DND-41 (cell line): ENCODE data around the gene UBL7.

ENCODE experiments used
- ATAC-seq: fragments of 200-7000 bp; cut with Tn5 transposase; 3 replicates; pipeline ENCODE4 v1.9.1; 2021; ENCODE audit warnings: low read depth; ENCODE audit not compliant: insufficient read depth
- DNase-seq: peaks from one replicate; pipeline ENCODE4 v3.0.0-alpha.2; 2020
- H2AFZ ChIP-seq: 2 replicates; pipeline ENCODE4 v1.6.0; 2012; ENCODE audit warnings: low read depth, low read length
- H3K27ac ChIP-seq: 2 replicates; pipeline ENCODE4 v1.5.1; 2012; ENCODE audit warnings: low read length, inconsistent platforms
- H3K27me3 ChIP-seq: fragments of 200-600 bp; sonication (generic); 2 replicates; pipeline ENCODE4 v1.6.0; 2012; ENCODE audit warnings: low read length, mild to moderate bottlenecking, inconsistent platforms; ENCODE audit not compliant: insufficient read depth, poor library complexity
- H3K36me3 ChIP-seq: 2 replicates; pipeline ENCODE4 v1.5.1; 2012; ENCODE audit warnings: low read length, inconsistent platforms; ENCODE audit not compliant: insufficient read depth
- H3K4me1 ChIP-seq: 2 replicates; pipeline ENCODE4 v1.5.1; 2012; ENCODE audit warnings: mild to moderate bottlenecking, low read length; ENCODE audit not compliant: insufficient read depth
- H3K4me2 ChIP-seq: 2 replicates; pipeline ENCODE4 v1.6.0; 2012; ENCODE audit warnings: mild to moderate bottlenecking, moderate library complexity, low read length, inconsistent platforms; ENCODE audit not compliant: insufficient read depth
- H3K4me3 ChIP-seq, 2 experiments: fragments of 200-600 bp in 1 of 2; shearing (Covaris generic) in 1 of 2; 2 replicates each; pipeline ENCODE4 v1.5.1; 2012 to 2016; ENCODE audit warnings: inconsistent platforms in 2 of 2, low read length in 2 of 2, mild to moderate bottlenecking in 2 of 2, low read depth in 1 of 2, moderate library complexity in 1 of 2
- H3K79me2 ChIP-seq: 2 replicates; pipeline ENCODE4 v1.6.0; 2012; ENCODE audit warnings: low read length, inconsistent platforms; ENCODE audit not compliant: insufficient read depth
- H3K9ac ChIP-seq: 2 replicates; pipeline ENCODE4 v1.6.0; 2012; ENCODE audit warnings: low read depth, mild to moderate bottlenecking, inconsistent platforms, low read length, moderate library complexity
- H3K9me3 ChIP-seq: 2 replicates; pipeline ENCODE4 v1.5.1; 2012; ENCODE audit warnings: low read length, moderate library complexity, mild to moderate bottlenecking, inconsistent platforms; ENCODE audit not compliant: insufficient read depth, severe bottlenecking
- H4K20me1 ChIP-seq: 2 replicates; pipeline ENCODE4 v1.6.0; 2012; ENCODE audit warnings: low read length; ENCODE audit not compliant: insufficient read depth
- EZH2 ChIP-seq: IDR thresholded peaks from 3 replicates; pipeline ENCODE4 v1.6.1; 2012; ENCODE audit warnings: borderline replicate concordance, low read depth, mild to moderate bottlenecking, moderate library complexity, low read length, inconsistent platforms; ENCODE audit not compliant: severe bottlenecking
- TF ChIP-seq, protein P1 (sequence below): IDR thresholded peaks from 2 replicates; pipeline ENCODE4 v1.5.1; 2012; ENCODE audit warnings: borderline replicate concordance, low read length, moderate library complexity, mild to moderate bottlenecking; ENCODE audit not compliant: poor library complexity, severe bottlenecking; ENCODE audit errors: extremely low read depth

UBL7 gene, protein sequence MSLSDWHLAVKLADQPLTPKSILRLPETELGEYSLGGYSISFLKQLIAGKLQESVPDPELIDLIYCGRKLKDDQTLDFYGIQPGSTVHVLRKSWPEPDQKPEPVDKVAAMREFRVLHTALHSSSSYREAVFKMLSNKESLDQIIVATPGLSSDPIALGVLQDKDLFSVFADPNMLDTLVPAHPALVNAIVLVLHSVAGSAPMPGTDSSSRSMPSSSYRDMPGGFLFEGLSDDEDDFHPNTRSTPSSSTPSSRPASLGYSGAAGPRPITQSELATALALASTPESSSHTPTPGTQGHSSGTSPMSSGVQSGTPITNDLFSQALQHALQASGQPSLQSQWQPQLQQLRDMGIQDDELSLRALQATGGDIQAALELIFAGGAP

DNA sequence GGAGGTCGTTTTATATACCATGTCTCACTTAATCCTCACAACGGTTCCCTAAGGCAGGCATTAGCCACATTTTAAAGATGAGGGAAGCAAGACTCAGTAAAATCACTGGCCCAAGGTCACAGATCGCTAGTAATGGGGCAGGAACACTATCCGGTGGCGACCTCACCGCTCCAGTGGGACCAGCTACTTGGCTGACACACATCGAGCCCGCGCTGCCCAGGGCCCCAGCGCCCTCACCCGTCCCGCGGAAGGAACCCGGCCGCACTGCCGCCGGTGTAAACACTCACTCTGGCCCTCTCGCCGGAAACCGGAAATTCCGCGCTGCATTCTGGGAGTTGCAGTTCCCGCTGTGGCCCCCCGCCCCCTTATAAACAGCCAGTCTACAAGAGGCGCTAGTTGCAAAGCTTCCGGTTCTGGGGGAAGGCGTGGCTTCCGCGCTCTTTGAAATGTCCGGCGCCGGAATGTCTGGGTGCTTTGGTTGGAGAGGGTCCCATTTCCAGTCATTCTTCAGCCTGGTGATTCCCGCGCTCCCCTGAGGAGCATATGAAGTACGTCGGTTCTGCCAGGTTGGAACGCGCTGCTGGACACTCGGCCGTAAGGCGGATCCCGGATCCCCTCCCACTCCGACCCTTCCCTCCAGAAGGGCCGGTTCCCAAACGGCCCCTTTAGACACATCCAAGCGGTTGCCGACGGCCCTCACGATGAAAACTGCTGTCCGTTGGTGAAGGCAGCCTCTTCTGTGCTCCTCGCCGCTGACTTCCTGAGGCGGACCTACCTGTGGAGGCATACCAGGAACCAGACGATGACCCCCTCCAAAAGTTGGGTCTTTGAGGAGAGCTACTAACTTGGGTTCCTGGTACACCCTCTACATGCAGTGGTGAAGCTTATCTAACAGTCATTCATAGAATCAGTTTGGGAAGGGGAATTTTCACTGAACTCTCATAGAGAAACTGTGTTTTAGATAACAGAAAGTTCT lies at the start of gene UBL7:
Gene UBL7 (minus strand): TSS at position 290 of the 976 bp plus-strand sequence. CDS start 2,293 bp downstream, outside the sequence.
- H3K27ac ChIP-seq = peak within 1 kb of the TSS; percentile 96
- H3K79me2 ChIP-seq = peaks cover 50% of the 10 kb centered on the region
- peak within 1 kb of the TSS; percentile 85 to 97 for H3K4me3 ChIP-seq
- peak within 1 kb of the TSS; percentile 77 for H3K4me2 ChIP-seq
- peak within 1 kb of the TSS; percentile 100 for H2AFZ ChIP-seq
- H3K27me3 ChIP-seq = no peaks in the 10 kb centered on the region
- H4K20me1 ChIP-seq = no peaks in the 10 kb centered on the region
- H3K36me3 ChIP-seq = peaks cover 12% of the 10 kb centered on the region; the same call in 1 of the 2 replicates
- no peaks in the 10 kb centered on the region for H3K9me3 ChIP-seq
- TF ChIP-seq EZH2 = no peak
- TF ChIP-seq, protein P1, sequence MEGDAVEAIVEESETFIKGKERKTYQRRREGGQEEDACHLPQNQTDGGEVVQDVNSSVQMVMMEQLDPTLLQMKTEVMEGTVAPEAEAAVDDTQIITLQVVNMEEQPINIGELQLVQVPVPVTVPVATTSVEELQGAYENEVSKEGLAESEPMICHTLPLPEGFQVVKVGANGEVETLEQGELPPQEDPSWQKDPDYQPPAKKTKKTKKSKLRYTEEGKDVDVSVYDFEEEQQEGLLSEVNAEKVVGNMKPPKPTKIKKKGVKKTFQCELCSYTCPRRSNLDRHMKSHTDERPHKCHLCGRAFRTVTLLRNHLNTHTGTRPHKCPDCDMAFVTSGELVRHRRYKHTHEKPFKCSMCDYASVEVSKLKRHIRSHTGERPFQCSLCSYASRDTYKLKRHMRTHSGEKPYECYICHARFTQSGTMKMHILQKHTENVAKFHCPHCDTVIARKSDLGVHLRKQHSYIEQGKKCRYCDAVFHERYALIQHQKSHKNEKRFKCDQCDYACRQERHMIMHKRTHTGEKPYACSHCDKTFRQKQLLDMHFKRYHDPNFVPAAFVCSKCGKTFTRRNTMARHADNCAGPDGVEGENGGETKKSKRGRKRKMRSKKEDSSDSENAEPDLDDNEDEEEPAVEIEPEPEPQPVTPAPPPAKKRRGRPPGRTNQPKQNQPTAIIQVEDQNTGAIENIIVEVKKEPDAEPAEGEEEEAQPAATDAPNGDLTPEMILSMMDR = peak; percentile 25
- peak within 1 kb of the TSS; percentile 94 for H3K9ac ChIP-seq
- ATAC-seq (peak; percentile 97), DNase-seq (peak; percentile 97)
- peaks cover 43% of the 10 kb centered on the region for H3K4me1 ChIP-seq

DNA sequence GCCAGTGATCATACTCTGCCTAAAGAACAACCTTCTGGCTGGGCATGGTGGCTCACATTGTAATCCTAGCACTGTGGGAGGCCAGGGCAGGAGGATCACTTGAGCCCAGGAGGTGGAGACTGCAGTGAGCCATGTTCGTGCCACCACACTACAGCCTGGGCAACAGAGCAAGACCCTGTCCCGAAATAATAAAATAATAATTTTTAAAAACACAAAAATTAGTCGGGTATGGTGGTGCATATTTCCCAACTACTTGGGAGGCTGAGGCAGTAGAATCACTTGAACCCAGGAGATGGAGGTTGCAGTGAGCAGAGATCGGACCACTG lies 45.5 kb upstream of the UBL7 start:
- Histone ChIP-seq H3K36me3 (peaks cover 3% of the 10 kb centered on the region; the same call in 1 of the 2 replicates), H2AFZ (no peak overlapping the region), H3K4me1 (no peaks in the 10 kb centered on the region), H3K9me3 (no peaks in the 10 kb centered on the region), H3K79me2 (no peaks in the 10 kb centered on the region), H3K4me2 (no peak overlapping the region), H3K4me3 (no peak overlapping the region), H3K27me3 (no peaks in the 10 kb centered on the region), H3K27ac (no peak overlapping the region), H4K20me1 (no peaks in the 10 kb centered on the region), H3K9ac (no peak overlapping the region)
- ATAC-seq (no peak), DNase-seq (no peak)
- no peak for TF ChIP-seq EZH2
- TF ChIP-seq, protein P1 = no peak

DNA sequence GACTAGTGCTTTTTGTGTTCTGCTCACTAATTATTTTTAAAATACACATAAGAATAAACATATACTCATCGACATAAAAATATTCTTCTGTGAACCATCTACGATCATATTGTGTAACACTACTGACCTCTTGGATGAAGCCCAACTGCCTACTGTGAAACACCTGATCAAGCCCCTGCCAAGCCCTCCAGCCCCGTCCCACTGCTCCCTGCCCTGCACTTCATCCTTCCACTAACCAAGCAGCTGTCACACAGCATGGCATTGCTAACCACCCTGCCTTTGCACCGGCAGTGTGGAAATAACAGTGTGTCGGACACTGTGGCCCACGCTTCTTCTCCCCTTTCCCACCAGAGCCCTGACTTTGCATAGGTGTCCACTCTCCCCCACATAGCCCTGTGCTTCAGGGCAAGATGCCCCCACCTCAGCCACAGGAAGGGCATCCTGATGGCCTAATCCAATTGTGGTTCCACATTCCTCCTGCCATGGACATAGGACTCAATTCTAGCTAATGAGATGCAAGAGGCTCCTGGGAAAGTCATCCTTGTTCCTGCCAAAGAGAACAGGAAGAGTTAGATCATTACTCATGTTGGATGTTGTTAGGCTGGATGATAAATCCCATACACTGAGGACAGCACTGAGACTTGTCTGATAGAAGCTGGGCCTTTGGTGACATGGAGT lies 45.0 kb upstream of the UBL7 start:
- peaks cover 3% of the 10 kb centered on the region; the same call in 1 of the 2 replicates for H3K36me3 ChIP-seq
- no peak overlapping the region for H3K4me2 ChIP-seq
- no peak for ATAC-seq
- H3K79me2 ChIP-seq = no peaks in the 10 kb centered on the region
- H3K9ac ChIP-seq = no peak overlapping the region
- H3K9me3 ChIP-seq = no peaks in the 10 kb centered on the region
- H3K27ac ChIP-seq = no peak overlapping the region
- TF ChIP-seq, protein P1 = no peak
- TF ChIP-seq EZH2 = no peak
- no peaks in the 10 kb centered on the region for H3K4me1 ChIP-seq
- H3K4me3 ChIP-seq = no peak overlapping the region
- no peak overlapping the region for H2AFZ ChIP-seq
- no peaks in the 10 kb centered on the region for H3K27me3 ChIP-seq
- H4K20me1 ChIP-seq = no peaks in the 10 kb centered on the region
- no peak for DNase-seq
